ENCODE results near the gene EIF1. TPM values are rescaled to one million over a fixed set of nuclear protein-coding genes. Genes with fewer than 3 reads are reported as not detected.

EIF1 gene
- total RNA-seq, 1 experiment from 2014 or later: 129 TPM

DNA sequence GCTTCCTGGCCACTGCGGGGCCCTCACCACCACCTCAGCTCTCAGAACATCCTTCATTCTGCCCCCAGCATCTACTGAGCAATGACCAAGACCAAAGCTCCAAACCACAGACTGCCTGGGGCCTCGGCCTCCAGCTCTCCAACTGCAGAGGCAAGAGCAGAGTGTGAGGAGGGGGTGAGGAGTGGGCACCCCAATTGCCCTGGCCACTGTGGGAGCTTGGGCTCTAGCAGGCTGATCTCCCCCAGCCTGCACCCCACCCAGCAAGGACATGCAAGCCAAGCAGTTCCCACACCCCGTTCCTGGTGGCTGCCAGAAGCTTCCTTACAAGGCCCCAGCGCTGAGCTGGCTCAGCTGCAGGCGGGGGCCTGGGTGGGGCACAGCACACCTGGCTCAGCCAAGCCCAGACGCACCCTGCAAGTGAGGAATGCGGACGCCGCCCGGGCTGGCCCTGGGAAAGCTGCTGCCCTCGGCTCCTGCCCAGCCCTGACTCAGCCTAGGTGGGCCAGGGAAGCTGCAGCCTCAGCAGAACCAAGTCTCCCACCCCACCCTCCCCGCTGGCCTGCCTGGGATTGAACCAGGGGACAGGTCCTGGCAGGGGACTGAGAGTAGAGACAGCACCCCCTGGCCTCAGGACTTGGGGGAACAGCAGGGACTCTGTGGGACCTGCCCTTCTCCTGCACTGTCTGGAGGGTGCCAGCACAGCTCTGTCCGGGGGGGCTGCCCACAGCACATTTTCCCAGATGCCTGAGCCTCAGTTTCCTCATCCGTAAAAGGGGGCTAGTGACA lies 34.6 kb upstream of the EIF1 start:
- no peak for DNase-seq (ENCODE audit: low read depth, low spot score)
- in situ Hi-C loops (cut with HindIII; ENCODE audit: low pct_unique_long_range_greater_than_20kb, low sequenced_read_pairs): no loop called here

DNA sequence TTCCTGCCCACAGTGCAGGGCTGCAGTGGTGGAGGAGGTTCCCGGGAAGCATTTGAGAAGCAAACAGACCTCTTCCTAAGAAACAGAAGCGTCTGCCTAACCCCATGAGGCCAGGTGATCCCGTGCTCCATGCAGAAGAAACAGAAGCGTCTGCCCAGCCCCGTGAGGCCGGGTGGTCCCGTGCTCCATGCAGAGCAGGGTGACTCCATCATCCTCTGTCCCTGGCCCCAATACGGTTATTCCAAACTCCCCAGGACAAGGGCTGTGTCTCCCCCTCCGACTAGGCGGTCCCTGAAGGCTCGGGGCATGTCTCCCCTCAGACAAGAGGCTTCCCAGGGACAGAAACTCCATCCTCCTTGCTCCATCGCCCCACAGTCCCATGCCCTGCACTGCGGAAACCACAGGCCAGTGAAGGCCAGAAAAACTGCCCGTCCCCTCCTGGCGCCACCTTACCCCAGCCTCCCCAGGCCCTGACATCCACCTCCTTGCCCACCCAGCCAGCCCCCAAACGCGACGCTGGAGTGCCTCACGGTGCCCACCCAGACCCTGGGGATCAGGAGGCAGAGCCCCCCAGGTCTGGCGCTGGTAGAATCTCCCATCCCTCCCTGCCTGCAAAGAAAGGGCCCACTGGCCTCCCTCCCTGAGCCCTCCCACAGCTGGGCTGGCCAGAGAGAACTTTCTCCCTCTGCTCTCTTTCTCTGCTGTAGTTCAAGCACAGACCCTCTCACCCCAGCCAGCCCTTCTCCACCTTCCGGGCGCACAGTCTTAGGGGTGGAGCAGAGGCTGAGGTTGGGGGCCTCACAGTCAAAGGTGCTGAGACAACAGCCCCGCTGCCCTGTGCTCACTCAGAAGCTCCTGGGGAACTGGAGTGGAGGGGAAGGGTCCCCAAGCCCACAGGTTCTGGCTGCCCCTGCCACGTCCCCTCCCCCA lies 33.7 kb upstream of the EIF1 start:
- in situ Hi-C loops (cut with HindIII; ENCODE audit: low pct_unique_long_range_greater_than_20kb, low sequenced_read_pairs): no loop called here
- no peak for DNase-seq (ENCODE audit: low read depth, low spot score)

DNA sequence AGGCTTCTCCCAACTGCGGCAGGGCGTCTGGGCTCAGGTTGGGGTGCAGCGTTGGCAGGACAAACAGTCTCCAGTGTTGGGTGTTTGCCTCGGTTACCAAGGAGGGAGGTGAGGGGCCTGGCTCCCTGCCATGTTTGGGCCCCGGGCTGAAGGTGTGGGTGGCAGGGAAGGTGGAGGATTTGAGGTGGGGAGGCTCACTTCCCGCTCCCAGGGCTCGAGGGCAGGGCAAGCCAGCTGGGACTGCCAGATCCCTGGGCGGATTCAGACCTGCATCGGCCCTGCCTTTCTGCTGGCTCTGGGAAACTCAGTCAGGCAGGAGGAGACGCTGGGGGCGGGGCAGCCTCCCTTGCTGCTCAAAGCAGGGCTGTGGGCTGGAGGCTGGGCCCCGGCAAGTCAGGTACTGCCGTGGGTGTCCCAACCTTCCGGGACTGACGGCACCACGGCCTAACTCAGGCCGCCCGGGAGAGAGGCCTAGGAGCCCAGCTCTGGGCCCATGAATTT lies 33.0 kb upstream of the EIF1 start:
- DNase-seq (ENCODE audit: low read depth, low spot score): no peak
- in situ Hi-C loops (cut with HindIII; ENCODE audit: low pct_unique_long_range_greater_than_20kb, low sequenced_read_pairs): no loop called here

DNA sequence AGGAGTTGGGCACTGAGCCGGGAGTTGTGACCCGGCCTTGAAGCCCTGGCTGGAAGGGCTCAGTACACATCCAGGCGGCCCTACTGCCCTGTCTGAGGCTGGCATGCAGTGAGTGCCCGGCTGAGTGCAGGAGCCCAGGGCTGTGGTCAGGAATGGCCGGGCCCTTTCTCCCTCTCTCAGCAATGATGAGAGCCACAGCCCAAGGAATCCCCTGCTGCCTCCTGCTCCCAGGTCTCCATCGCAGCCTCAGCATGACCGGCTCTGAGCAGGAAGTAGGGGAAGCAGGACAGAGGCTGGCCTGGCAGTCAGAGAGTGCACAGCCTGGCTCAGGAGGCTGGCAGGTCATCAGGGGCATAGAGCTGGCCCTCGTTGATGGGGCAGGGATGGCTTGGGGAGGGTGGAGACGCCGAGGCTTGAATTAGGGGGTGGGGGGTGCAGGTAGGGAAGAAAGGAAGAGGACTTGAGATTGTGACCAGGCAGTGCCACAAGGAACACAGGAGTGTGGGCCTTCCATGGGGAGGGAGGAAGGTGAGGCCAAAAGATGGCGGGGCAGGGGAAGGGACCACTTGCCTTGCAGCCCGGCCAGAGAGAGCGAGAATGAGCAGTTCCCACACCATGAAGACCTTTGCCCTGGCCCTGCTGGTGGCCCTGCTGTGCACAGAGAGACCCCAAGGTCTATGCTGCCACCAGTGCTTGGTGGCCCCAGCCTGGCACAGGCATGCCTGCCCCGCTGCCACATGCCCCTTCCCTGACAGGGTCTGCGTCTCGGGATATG lies 32.2 kb upstream of the EIF1 start:
- in situ Hi-C loops (cut with HindIII; ENCODE audit: low pct_unique_long_range_greater_than_20kb, low sequenced_read_pairs): no loop called here

DNA sequence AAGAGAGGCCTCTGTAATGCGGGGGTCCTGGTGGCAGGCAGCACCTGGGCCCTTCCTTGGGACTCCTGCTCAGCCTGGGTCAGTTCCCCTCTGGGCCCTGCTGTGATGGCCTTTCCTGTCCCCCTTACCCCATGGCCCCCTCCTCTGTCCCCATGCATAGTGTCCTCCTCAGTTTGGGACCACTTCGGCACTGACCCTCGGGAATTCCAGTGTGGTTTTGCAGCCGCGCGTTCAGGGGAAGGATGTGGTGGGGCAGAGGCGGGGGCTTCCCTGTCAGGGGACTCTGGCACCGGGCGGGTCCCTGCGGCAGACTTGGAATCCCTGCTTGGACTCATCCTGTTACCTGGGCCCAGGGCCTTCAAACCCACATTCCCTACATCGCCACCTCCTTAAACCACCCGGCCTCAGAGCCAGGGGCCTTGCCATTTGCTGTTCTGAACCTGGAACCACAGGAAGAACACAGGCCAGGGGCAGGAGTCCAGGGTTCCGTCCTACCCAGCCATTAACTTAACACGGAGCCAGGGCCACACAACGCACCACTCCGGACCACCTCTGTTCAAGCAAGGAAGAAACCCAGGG lies 31.4 kb upstream of the EIF1 start:
- no peak for DNase-seq (ENCODE audit: low read depth, low spot score)
- in situ Hi-C loops (cut with HindIII; ENCODE audit: low pct_unique_long_range_greater_than_20kb, low sequenced_read_pairs): no loop called here

More for the DNA sequence above, 32.2 kb upstream of the EIF1 start:
- DNase-seq (ENCODE audit: low read depth, low spot score): no peak

DNA sequence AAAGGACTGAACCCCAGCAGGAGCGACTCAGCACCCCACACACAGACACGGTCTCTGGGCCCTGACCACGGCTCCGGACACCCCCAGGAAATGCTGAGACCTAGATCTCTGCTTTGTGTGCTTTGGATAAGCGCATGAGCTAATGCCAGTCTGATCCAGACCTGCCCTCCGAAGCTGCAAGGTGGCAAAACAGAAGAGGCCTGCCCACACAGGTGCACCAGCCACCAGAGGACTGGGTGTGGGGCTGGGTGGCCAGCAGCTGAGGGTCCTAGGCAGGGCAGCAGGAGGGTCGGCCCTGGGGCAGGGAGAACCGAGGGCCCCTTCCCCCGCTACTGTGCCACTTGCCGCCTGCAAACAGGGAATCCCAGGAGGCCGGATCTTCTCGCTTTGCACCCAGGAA lies 30.7 kb upstream of the EIF1 start:
- in situ Hi-C loops (cut with HindIII; ENCODE audit: low pct_unique_long_range_greater_than_20kb, low sequenced_read_pairs): no loop called here
- no peak for DNase-seq (ENCODE audit: low read depth, low spot score)

DNA sequence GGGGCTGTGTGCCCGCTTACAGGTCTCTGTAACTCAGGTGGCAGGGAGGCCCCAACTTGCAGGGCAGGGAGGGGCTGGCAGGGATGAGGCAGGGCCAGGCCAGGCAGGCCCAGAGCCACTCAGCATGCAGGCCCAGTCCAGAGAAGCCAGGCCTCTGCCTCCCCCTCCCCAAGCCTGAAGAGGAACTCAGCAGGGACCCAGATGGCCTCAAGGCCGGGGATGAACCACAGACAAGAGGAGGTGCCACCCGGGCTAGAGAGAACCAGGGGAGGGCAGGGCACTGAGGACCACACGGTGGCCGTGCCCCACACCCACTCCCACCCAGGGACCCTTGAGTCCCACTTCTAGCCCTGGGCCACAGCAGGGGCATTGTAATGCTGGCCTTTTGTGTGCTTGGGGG lies 29.8 kb upstream of the EIF1 start:
- no peak for DNase-seq (ENCODE audit: low read depth, low spot score)
- in situ Hi-C loops (cut with HindIII; ENCODE audit: low pct_unique_long_range_greater_than_20kb, low sequenced_read_pairs): no loop called here

DNA sequence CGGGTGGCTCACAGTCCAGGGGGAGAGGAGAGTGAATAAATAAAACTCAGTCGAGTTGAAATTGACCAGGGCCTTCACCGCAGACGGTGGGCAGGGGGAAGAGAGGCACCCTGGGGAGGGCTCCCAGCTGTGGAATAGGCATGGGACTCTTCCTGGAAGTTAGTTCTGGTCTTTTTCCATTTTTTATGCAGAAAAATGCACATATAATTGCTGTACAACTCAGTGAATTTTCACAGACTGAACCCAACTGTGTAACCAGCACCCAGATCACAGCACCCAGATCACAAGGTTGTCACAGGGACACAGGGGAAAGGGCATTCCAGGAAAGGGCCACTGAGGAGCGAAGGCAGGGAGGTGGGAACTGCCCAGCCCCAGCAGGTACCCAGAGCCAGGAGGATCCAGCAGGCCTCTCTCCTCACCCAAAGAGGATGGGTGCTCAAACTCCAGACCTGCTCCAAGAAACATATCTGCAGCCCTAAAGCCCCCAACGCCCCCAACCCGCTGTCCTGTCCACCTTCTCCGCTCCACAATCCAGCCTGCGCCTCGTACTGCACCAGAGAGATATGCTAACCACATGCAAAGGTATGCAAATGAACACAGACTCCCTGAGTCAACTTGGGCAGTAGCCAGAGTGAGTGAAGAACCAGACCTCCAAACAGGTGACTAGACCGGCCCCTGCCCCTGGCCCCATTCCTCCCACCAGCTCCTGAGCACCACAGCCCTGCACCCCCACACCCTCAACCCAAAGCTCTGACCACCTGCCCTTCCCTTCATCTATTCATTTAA lies 29.1 kb upstream of the EIF1 start:
- no peak for DNase-seq (ENCODE audit: low read depth, low spot score)

DNA sequence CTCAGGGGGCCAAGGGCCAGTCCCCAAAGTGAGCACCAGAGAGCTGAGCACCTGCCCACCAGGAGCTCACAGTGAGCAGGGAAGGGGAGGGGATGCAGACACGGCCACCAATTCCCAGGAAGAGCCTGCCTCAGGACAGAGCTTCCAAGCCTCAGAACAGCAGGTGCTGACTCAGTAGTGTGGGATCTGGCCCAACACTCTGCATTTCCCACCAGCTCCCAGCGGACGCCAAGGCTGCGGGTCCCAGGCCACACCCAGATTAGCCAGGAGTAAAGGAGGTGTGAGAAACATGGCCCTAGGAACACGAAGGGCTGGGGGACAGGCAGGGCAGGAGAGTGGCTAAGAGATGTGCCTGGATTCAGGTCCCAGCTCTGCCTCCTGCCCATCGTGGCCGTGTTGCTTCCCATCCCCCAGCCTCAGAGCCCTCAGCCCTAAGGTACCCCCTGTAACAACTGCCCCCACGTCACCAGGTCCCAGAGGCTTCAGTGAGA lies 28.4 kb upstream of the EIF1 start:
- in situ Hi-C loops (cut with HindIII; ENCODE audit: low pct_unique_long_range_greater_than_20kb, low sequenced_read_pairs): no loop called here
- no peak for DNase-seq (ENCODE audit: low read depth, low spot score)

More for the DNA sequence above, 29.1 kb upstream of the EIF1 start:
- in situ Hi-C loops (cut with HindIII; ENCODE audit: low pct_unique_long_range_greater_than_20kb, low sequenced_read_pairs): no loop called here

DNA sequence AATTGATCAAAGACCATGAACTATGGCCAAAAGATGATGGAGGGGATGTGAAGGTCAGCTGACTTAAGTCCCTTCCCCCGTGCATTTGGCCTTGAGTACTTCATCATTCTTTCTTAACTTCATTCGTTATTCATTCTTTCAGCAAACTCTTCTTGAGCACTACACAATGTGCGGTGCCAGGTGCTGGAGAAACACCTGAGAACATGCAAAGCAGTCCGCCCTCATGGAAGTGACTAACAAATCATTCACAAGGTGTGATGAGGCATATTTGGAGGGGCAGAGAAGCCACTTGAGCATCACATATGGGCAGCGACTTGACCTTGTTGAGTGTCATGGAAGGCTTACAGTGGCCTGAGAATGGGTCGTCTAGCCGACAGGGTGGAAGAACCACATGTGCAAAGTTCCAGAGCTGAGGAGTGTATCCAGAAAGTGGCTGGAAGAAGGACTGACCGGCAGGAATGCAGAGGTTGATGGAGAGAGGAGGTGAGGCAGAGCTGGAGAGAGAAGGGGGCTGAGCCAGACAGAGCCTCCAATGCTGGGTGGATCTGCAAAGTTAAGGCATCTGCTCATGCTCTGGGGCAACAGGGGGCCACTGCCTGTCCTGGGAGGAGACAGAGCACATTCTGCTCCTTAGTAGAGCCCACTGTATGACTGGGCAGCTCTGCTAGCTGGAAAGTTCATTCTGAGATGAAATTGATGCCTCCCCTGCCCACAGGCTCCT lies 25.1 kb upstream of the EIF1 start:
- no peak for DNase-seq (ENCODE audit: low read depth, low spot score)
- in situ Hi-C loops (cut with HindIII; ENCODE audit: low pct_unique_long_range_greater_than_20kb, low sequenced_read_pairs): no loop called here

DNA sequence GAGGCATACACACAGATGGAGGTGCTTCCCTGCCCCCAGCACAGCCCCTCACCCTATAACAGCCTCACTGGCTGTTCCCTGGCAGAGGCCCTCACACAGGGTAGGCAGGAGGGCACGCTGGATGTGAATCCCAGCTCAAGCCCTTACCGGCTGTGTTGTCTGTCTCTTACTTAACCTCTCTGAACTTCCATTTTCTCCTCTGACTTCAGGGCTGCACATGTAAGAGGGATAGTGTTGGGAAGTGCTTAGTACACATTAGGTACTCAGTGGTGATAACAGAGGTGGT lies 24.6 kb upstream of the EIF1 start:
- no peak for DNase-seq (ENCODE audit: low read depth, low spot score)
- in situ Hi-C loops (cut with HindIII; ENCODE audit: low pct_unique_long_range_greater_than_20kb, low sequenced_read_pairs): no loop called here

DNA sequence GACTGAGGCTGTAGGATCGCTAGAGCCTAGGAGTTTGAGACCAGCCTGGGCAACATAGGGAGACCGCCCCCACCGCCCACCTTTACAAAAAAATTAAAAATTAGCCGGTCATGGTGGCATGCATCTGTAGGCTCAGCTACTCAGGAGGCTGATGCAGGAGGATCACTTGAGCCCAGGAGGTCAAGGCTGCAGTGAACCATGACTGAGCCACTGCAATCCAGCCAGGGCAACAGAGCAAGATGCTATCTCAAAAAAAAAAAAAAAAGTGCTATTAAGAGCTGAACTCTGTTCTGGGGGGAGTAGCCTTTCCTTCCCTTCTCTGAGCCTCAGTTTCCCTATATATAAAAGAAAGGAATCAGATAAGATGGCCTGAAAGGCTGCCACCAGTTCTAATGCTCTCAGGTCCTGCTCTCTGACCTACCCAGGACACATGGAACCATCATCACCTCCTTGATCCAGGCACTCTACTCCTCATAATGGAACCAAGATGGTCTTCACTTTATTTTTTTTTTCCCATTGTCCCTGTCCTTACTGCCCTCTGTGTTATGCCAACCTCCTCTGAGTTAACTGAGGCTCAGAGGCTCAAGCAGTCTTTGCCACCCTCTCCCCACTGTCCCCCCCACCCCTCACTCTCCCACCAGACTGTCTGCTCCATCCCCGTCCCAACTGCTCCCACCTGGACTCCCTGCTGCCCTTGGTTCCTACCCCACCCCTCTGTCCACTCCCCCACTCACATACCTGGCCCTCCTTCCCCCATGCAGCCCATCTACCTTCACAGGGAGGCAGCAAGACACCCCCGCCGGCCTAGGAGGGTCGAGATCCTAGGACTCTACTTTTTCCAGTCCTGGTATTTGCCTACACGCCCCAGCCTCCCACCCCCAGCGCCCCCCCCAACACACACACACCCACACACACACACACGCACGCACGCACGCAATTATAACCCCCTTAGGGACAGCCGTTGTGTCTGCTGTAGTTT lies 23.8 kb upstream of the EIF1 start:
- in situ Hi-C loops (cut with HindIII; ENCODE audit: low pct_unique_long_range_greater_than_20kb, low sequenced_read_pairs): no loop called here

DNA sequence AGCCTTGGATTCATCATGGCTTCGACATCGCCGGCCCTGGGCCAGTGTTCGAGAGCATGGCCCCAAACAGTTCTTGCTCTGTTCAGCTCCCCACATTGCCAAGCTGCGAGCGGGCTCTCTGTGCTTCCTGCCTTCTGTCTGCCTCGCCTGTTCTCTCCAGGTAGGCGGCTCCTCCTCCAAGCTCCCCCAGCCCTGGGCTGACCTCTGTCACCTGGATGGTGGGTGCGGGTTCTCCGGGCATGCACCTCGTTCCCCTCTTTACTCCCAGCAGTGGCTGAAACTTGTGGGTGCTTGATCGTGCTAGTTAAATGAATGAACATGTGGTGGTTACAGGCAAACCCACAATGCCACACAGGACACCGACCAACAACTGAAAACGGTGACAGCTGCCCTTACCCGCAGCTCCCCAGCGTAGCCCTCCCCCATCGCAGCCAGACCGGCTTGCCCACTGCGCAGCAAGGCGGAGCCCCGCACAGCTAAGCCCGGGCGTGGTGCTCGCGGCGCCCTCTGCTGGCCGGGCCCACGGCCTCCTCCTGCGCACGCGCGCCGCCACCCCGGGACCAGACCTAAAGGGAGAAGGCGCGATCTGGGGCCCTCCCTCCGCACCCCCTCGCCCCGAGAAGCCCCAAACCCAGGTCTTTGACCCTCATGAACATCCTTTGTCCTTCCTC lies 23.0 kb upstream of the EIF1 start:
- DNase-seq (ENCODE audit: low read depth, low spot score): peak; percentile 80
- in situ Hi-C loops (cut with HindIII; ENCODE audit: low pct_unique_long_range_greater_than_20kb, low sequenced_read_pairs): no loop called here

More for the DNA sequence above, 23.8 kb upstream of the EIF1 start:
- no peak for DNase-seq (ENCODE audit: low read depth, low spot score)

DNA sequence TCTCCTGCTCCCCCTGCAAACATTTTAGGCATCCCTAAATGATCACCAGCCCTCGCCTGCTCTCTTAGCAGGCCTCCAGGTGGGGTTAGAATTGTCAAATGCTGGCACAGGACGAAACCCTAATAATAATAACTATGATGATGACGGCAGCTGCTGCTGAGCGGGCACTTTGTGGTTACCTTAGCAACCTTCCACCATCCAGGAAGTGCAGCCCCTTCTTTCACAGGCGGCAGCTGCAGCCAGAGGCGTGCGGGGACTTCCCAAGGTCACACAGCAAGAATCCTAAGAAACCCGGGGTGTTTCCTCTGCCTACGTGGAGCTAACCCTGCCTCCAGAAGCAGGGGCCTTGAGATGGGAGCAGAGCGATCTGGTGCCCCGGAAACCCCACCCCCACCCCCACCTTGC lies 22.4 kb upstream of the EIF1 start:
- in situ Hi-C loops (cut with HindIII; ENCODE audit: low pct_unique_long_range_greater_than_20kb, low sequenced_read_pairs): no loop called here
- DNase-seq (ENCODE audit: low read depth, low spot score): peak; percentile 33

Measured in SK-MEL-5 (cell line).